ENCODE data around the gene E2F8.

DNA sequence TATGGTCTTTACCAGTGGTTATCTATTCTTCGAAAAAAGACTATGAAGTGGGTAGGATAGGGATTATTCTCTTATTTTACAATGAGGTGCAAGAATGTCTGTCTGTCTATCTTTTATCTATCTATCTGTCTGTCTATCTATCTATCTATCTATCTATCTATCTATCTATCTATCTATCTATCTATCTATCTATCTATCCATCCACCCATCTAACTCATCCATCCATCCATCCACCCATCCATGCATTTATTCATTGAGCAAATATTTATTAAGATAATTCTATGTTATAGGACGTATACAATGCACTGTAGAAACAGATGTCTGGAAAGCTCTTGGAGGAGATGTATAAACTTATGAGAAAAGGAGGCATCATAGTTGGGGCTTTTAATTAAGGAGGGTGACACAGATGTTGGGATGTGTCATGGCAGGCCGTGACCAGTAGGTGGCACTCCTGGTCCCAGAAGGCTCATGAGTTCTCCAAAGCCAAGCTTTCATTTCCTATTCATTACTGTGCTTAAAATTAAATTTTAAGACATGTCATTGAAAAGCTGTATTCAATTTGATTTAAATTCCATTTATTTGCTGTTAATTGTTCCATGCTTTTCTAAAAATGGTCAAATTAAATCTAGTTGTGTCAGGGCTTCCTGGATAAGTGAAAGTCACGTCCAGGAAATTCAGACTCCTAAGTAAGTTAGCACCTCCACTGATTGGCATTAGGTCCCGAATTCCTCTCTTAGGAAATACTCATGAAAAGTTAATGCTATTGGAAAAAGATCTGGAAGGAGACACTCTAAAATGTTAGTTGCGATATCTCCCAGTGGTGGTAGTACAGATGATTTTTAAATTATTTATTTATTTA, 19.0 kb upstream of the E2F8 start:
- no peak for TF ChIP-seq RNF2 (IDR thresholded peaks at IDR 0.05; ENCODE audit: borderline replicate concordance, low read depth)
- TF ChIP-seq, protein P1, sequence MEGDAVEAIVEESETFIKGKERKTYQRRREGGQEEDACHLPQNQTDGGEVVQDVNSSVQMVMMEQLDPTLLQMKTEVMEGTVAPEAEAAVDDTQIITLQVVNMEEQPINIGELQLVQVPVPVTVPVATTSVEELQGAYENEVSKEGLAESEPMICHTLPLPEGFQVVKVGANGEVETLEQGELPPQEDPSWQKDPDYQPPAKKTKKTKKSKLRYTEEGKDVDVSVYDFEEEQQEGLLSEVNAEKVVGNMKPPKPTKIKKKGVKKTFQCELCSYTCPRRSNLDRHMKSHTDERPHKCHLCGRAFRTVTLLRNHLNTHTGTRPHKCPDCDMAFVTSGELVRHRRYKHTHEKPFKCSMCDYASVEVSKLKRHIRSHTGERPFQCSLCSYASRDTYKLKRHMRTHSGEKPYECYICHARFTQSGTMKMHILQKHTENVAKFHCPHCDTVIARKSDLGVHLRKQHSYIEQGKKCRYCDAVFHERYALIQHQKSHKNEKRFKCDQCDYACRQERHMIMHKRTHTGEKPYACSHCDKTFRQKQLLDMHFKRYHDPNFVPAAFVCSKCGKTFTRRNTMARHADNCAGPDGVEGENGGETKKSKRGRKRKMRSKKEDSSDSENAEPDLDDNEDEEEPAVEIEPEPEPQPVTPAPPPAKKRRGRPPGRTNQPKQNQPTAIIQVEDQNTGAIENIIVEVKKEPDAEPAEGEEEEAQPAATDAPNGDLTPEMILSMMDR (IDR thresholded peaks at IDR 0.05): peak; percentile 89
